Occipital lobe (tissue), 2 donors: ENCODE data around the gene SIL1. TPM values are rescaled to one million over a fixed set of nuclear protein-coding genes. Genes with fewer than 3 reads are reported as not detected.

Experiments used
- DNase-seq: peaks from one replicate; lab custom pipeline; 2025; lab: John Stamatoyannopoulos, UW
- total RNA-seq: library from RNA; depleted of rRNA; stranded (reverse); fragments of >200 nt; gene quantifications from one replicate; pipeline ENCODE4 v1.2.3, GENCODE V29; 2014

SIL1 gene
- total RNA-seq, 1 donor from 2014 or later = 11.7 TPM

GRCh38 chr5:138961729-138962128 lies 236.4 kb downstream of the SIL1 start:
- DNase-seq = no peak

GRCh38 chr5:138961221-138961620 lies 236.9 kb downstream of the SIL1 start:
- no peak for DNase-seq

- no peak for DNase-seq
Observed at GRCh38 chr5:138960145-138960692, 237.9 kb downstream of the SIL1 start.

- DNase-seq = no peak
Observed at GRCh38 chr5:138956801-138957200, 241.4 kb downstream of the SIL1 start.

DNA sequence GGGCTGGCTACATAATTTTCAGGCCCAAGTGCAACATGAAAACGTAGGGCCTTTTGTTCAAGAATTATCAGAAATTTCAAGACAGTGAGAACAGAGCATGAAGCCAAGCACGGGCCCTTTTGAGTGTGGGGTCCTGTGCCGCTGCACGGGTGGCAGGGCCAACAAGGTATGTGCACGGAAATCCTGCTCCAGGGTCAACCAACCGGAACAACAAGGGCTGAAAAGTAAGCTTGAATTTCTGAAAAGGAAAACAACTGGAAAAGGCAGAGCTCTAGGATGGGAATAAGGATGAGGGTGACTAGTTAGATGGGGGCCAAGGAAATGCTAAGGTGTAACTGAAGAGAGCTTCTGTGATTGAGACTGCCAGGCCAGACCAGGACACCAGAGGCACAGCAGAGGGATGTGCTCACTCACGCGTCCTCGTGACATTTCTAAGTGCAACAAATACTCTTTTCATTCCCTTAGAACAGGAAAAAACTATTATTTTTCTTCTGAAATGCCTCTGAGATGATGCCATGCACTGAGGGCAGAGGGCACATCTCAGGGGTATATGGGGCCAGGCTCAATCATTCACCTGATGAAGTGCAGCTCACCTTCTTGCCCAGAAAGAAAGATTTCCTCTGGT lies 242.4 kb downstream of the SIL1 start:
- DNase-seq = no peak

GRCh38 chr5:138955013-138955660 lies 243.0 kb downstream of the SIL1 start:
- no peak for DNase-seq

- no peak for DNase-seq
Observed at GRCh38 chr5:138954257-138955012, 243.7 kb downstream of the SIL1 start.

DNA sequence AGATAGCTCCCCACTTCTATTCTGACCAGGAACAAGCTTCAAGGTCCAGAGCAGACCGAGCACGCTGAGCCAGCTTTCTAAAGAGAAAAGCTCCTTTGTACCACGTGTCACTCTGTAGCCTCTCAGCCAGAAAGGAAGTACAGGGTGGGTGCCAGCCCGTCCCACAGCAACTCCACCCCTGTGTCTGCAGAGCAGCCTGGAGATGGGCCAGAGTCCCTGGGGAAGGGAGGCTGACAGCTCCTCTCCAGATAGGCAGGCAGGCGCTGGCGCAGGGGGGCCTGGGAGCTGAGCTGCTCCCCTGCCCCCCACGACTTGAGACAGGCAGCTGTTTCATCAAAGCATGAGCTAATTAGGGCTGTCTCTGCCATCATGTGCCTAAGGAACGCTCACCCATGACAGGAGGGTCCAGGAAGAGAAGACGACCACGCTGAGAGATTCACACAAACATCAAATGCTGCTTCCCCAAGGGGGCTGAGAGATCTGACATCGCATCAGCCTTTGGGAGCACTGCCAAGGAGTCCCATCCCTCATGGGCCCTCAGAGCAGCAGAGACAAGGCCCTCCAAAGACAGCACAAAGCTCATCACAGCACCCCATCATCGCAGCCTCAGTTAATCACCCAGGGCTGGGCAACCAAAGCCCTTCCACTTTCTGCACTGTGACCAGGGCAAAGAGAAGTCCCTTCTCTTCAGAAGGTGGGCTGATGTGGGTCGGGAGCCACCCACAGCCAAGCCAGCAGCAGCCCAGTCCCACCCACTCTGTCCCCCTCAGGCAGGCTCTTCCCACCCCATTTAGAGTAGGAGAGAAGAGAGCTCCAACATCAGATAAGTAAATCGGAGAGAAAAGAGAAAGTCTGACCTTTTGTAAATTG lies 244.5 kb downstream of the SIL1 start:
- DNase-seq = peak; percentile 88

DNA sequence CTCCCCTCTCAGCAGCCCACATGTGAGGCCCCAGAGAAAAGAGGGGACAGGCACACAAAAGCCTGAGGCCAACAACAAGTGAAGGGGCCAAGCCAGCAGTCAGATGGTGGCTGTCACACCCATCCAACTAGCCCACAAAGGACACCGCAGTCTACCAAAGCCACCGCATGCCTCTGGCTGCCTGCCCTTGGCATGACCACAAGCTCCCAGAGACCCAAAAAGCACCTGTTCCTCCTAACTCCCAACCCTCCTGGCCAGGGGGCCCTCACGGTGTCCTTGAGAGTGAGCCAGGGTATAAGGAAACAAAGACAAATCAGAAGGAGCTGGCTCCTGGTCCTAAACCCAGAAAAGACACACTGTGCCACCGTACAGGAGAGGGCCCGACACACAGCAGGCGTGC lies 245.2 kb downstream of the SIL1 start:
- peak; percentile 43 for DNase-seq

GRCh38 chr5:138951986-138952735 lies 246.0 kb downstream of the SIL1 start:
- DNase-seq = no peak

DNA sequence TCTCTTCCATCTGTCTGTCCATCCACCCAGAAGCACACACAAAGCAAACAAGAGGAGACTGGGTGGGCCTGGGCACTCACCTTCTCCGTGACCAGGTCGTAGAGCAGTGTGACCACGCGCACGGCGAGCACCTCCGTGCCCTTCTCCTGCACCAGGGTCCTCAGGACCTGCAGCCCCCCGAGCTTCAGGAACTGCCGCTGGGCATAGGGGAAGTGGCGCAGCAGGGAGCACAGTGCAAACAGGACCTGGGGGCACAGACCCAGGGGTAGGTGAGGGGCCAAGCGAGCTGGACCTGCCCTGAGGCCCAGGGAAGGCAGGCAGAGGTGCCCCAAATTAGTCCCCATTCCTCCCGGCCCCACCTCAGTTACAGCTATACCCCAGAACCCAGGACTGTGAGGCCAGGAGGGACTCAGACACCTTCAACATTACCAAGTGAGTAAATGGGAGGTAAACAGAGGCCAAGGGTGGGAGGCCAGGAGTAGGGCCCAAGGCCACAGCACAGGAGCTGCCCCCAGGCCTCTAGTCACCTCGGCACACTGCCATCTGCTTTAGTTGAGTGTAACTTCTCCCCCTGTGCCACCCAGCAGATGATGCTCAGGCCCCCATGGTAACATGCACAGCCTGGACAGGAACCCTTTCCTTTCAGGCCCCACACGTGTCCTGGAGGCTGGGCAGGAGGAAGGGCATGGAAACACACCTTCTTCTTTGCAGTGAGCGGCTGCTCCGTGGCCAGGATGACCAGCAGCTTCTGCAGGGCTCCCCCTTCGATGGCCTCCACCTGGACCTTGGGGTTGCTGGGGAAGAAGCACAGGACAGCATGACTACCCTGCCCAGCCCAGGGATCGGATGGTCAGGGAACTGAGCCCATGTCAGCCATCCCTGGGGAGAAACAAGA lies 246.8 kb downstream of the SIL1 start:
- DNase-seq = no peak

- peak; percentile 35 for DNase-seq
Observed at GRCh38 chr5:138950421-138951031, 247.6 kb downstream of the SIL1 start.

DNA sequence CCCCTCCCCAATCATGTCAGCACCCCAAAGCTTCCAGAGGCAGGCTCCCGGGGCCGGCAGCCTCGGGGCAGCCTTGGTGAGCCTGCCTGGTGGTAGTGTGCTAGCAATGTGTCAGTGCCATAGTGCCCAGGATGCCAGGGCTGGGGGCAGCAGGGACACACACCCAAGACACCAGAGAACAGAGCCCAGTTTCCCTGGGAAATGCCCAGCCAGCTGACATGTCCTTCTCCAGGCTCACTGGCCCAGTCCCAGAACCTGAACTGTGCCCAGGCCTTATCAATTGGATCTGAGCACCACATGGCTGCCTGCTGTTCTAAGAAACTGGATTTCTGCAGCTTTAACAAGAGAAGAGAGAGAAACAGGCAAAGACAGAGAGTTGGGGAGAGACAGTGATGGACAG lies 248.2 kb downstream of the SIL1 start:
- DNase-seq = peak; percentile 35

GRCh38 chr5:138949223-138949574 lies 249.0 kb downstream of the SIL1 start:
- no peak for DNase-seq

- DNase-seq = no peak
Observed at GRCh38 chr5:138948471-138949222, 249.5 kb downstream of the SIL1 start.

DNA sequence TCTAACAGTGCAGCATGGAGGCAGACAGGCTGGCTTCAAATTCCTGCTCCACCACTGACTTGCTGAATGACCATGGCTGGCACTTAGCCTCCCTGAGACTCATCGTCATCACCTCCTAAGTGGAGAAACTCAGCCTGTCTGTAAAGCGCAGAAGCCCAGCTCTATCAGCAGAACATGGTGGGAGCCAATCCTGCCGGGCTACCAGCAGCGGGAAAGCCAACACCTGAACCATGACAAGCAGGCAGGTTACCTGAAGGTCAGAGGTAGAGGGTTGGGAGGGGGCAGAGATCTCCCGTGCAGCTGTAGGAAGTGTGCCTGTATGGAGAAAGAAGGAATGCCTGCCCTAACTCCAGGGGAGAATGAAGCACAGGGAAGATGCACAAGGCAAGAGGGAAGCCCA lies 250.4 kb downstream of the SIL1 start:
- DNase-seq = no peak

GRCh38 chr5:138946831-138947560 lies 251.2 kb downstream of the SIL1 start:
- DNase-seq = no peak

DNA sequence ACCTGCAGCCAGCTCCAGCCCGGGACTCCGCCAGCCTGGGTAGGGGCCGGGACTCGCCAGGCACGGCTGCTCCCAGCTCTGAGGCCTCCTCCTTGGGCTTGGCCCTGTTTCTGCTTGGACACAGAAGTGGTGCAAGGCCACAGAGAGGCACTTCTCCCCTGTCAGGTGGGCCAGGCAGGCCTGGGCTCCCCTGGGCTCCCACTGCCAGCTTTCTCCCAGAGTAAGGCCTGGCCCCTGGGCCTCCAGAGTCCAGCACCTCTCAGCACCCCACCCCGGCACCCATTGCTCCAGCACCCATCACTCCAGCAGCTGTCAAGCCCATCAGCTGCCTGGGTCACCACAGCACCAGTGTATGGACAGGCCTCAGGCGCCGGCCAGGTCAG lies 251.9 kb downstream of the SIL1 start:
- no peak for DNase-seq
